A673 (cell line): ENCODE data around the gene LRP8. TPM values are rescaled to one million over a fixed set of nuclear protein-coding genes. Genes with fewer than 3 reads are reported as not detected.

Experiments used
- BruUV-seq: library from RNA; stranded (reverse); fragments of 400-500 nt; replicated peaks from 2 replicates; lab custom pipeline; 2021; lab: Mats Ljungman, UMichigan
- CTCF ChIA-PET: fragments of 300-600 bp; sonication (Branson Sonifier 250); formaldehyde crosslinking; loops from one replicate; lab custom pipeline; 2022; ENCODE audit warnings: antibody characterized with exemption; lab: Charles Lee
- POLR2A ChIA-PET: fragments of 300-600 bp; sonication (Branson Sonifier 250); formaldehyde crosslinking; loops from one replicate; lab custom pipeline; 2022; ENCODE audit warnings: antibody characterized with exemption; ENCODE audit not compliant: low non-redundant PET; lab: Charles Lee
- DNase-seq: peaks from one replicate; pipeline ENCODE4 v3.0.0-alpha.2; 2015; ENCODE audit warnings: low spot score
- H3K27ac ChIP-seq: fragments of 200-600 bp; sonication (generic); 2 replicates; pipeline ENCODE4 v1.5.1; 2016; ENCODE audit warnings: mixed run types, low read depth, mild to moderate bottlenecking, mixed read lengths, antibody characterized with exemption, low read length; ENCODE audit not compliant: poor library complexity, severe bottlenecking
- H3K27me3 ChIP-seq: fragments of 200-600 bp; sonication (generic); replicated peaks from 2 replicates; pipeline ENCODE4 v1.6.1; 2017; ENCODE audit warnings: mixed run types, low read depth, mild to moderate bottlenecking, mixed read lengths, antibody characterized with exemption, low read length; ENCODE audit not compliant: insufficient read depth, poor library complexity
- H3K36me3 ChIP-seq: fragments of 200-600 bp; sonication (generic); 2 replicates; pipeline ENCODE4 v1.6.1; 2016; ENCODE audit warnings: mixed run types, mild to moderate bottlenecking, mixed read lengths, antibody characterized with exemption, low read length; ENCODE audit not compliant: insufficient read depth, poor library complexity, severe bottlenecking
- H3K4me1 ChIP-seq: fragments of 200-600 bp; sonication (generic); 2 replicates; pipeline ENCODE4 v1.6.1; 2017; ENCODE audit warnings: mixed run types, mild to moderate bottlenecking, mixed read lengths, antibody characterized with exemption, low read length; ENCODE audit not compliant: insufficient read depth, poor library complexity, severe bottlenecking
- H3K4me3 ChIP-seq: fragments of 200-600 bp; sonication (generic); 2 replicates; pipeline ENCODE4 v1.5.1; 2016; ENCODE audit warnings: low read depth, mixed run types, mild to moderate bottlenecking, mixed read lengths, low read length; ENCODE audit not compliant: poor library complexity, severe bottlenecking
- H3K9me3 ChIP-seq: fragments of 200-600 bp; sonication (generic); 2 replicates; pipeline ENCODE4 v1.6.1; 2016; ENCODE audit warnings: mixed run types, low read depth, mild to moderate bottlenecking, mixed read lengths, antibody characterized with exemption, low read length; ENCODE audit not compliant: poor library complexity, severe bottlenecking
- EZH2 ChIP-seq: fragments of 200-600 bp; sonication (generic); IDR thresholded peaks from 2 replicates; pipeline ENCODE4 v1.6.1; 2017; ENCODE audit warnings: borderline replicate concordance, low read depth, mild to moderate bottlenecking, mixed read lengths, antibody characterized with exemption, low read length; ENCODE audit not compliant: poor library complexity, severe bottlenecking
- intact Hi-C: fragments of 100-400 bp; cut with micrococcal nuclease; formaldehyde crosslinking; loops from one replicate; pipeline ENCODE4 v1.10.0; 2022; ENCODE audit not compliant: unreplicated experiment
- total RNA-seq: library from RNA; stranded (reverse); gene quantifications from 2 replicates; pipeline ENCODE4 v1.2.3, GENCODE V29; 2021
- TF ChIP-seq, protein P1 (sequence below): fragments of 300-800, 200-600 bp; sonication (generic); conservative IDR thresholded peaks from 2 replicates; pipeline ENCODE4 v1.5.1; 2017; ENCODE audit warnings: low read depth, mild to moderate bottlenecking, antibody characterized with exemption, low read length, moderate library complexity, mixed read lengths

Gene LRP8
- total RNA-seq, 1 experiment from 2014 or later: 24.7 TPM

DNA sequence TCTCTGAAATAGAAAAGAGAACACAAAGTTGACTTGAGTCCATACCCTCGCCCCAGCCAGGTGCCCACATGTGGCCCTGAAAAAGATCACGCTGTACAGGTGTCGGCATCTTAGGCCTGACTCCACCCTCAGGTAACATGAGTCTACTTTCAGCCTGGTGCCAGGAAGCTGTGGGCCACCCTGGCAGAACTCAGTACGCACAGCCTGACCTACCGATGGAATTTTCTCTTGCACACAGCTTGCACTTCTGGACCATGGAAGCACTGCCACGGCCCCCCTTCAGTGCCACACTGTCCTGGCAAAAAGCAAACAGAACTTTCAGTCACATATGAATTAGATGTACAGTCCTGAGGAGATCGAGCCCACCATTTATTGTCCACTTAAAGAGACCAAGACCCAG, 109.7 kb downstream of the LRP8 start:
- intact Hi-C loops: no loop called here
- H3K27ac ChIP-seq: no peak overlapping the region
- peaks cover 29% of the 10 kb centered on the region for H3K36me3 ChIP-seq

DNA sequence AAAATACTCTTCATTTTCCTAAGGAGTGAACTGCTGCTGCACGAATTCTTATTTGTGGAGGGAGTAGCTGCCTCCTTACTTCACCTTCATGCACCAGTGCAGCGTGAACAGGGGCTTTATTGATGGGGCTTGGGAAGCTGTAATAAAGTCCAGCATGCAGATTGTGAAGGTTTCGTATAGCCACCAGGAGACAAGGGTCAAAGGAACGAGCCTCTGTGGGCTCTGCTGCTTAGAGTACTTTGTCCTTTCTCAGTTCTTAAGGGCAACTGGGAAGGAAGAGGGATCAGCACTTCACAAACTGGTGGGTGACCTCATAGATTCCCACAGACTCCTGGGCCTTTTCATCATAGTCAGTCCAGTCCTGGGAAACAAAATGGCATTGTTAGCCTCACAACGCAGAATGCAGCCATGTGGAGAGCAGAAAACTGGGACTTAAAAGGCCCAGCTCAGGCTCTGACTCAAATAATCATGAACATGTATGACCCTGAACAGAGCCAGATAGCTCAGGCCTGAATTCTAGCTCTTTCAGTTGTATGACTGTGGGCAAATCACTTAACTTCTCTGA, 113.4 kb downstream of the LRP8 start:
- ChIA-PET CTCF (no interaction called here), POLR2A (interaction anchor here (0.6 kb wide), 1 partner anchor 277 kb away, joined by 4 read pairs; no protein-coding TSS in a partner anchor)
- Histone ChIP-seq H3K4me3 (no peak overlapping the region), H3K4me1 (peaks cover 2% of the 10 kb centered on the region), H3K27ac (no peak overlapping the region), H3K27me3 (no peaks in the 10 kb centered on the region), H3K36me3 (peaks cover 62% of the 10 kb centered on the region), H3K9me3 (no peaks in the 10 kb centered on the region)
- intact Hi-C loops: no loop called here
- TF ChIP-seq, protein P1, sequence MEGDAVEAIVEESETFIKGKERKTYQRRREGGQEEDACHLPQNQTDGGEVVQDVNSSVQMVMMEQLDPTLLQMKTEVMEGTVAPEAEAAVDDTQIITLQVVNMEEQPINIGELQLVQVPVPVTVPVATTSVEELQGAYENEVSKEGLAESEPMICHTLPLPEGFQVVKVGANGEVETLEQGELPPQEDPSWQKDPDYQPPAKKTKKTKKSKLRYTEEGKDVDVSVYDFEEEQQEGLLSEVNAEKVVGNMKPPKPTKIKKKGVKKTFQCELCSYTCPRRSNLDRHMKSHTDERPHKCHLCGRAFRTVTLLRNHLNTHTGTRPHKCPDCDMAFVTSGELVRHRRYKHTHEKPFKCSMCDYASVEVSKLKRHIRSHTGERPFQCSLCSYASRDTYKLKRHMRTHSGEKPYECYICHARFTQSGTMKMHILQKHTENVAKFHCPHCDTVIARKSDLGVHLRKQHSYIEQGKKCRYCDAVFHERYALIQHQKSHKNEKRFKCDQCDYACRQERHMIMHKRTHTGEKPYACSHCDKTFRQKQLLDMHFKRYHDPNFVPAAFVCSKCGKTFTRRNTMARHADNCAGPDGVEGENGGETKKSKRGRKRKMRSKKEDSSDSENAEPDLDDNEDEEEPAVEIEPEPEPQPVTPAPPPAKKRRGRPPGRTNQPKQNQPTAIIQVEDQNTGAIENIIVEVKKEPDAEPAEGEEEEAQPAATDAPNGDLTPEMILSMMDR: no peak
- TF ChIP-seq EZH2: no peak
- no TSS peak for BruUV-seq
- DNase-seq: no peak

More for the DNA sequence above, 109.7 kb downstream of the LRP8 start:
- Histone ChIP-seq H3K9me3 (no peaks in the 10 kb centered on the region), H3K4me1 (peaks cover 4% of the 10 kb centered on the region), H3K27me3 (no peaks in the 10 kb centered on the region), H3K4me3 (no peak overlapping the region)
- POLR2A ChIA-PET: no interaction called here
- TF ChIP-seq, protein P1: no peak
- no peak for TF ChIP-seq EZH2
- no peak for DNase-seq
- CTCF ChIA-PET: no interaction called here
- no TSS peak for BruUV-seq

DNA sequence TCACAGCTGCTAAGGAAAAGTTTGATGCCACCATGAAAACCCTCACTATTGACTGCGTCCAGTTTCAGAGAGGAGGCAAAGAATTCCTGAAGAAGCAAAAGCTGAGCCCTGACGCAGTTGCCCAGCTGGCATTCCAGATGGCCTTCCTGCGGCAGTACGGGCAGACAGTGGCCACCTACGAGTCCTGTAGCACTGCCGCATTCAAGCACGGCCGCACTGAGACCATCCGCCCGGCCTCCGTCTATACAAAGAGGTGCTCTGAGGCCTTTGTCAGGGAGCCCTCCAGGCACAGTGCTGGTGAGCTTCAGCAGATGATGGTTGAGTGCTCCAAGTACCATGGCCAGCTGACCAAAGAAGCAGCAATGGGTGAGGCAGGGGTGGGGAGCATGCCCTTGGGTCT, 116.9 kb downstream of the LRP8 start:
- POLR2A ChIA-PET: interaction anchor here (0.6 kb wide), 1 partner anchor 466 kb away, joined by 6 read pairs; no protein-coding TSS in a partner anchor
- no peak for DNase-seq
- no peak overlapping the region for H3K27ac ChIP-seq
- TF ChIP-seq EZH2: no peak
- TF ChIP-seq, protein P1: no peak
- no TSS peak for BruUV-seq
- H3K4me1 ChIP-seq: no peaks in the 10 kb centered on the region
- H3K27me3 ChIP-seq: no peaks in the 10 kb centered on the region
- intact Hi-C loops: no loop called here
- CTCF ChIA-PET: no interaction called here
- H3K4me3 ChIP-seq: no peak overlapping the region
- peaks cover 13% of the 10 kb centered on the region for H3K9me3 ChIP-seq
- peaks cover 75% of the 10 kb centered on the region for H3K36me3 ChIP-seq
